Spinal cord (tissue), 10 donors: Measurements from ENCODE around the gene BAIAP2L2. TPM values are rescaled to one million over a fixed set of nuclear protein-coding genes. Genes with fewer than 3 reads are reported as not detected.

Experiments used
- DNase-seq, 6 donors: peaks; one replicate each; pipeline versions ENCODE4 v3.0.0 to v3.0.0-alpha.2; 2013 to 2015; ENCODE audit warnings: low spot score in 6 of 6, low read depth in 4 of 6
- H3K27ac ChIP-seq: one replicate; pipeline ENCODE4 v1.5.1; 2013; ENCODE audit warnings: low read depth, low read length, control low read depth
- H3K27me3 ChIP-seq: one replicate; pipeline ENCODE4 v1.6.1; 2013; ENCODE audit warnings: low read length; ENCODE audit not compliant: control insufficient read depth, insufficient read depth
- H3K36me3 ChIP-seq: one replicate; pipeline ENCODE4 v1.6.1; 2013; ENCODE audit warnings: low read length; ENCODE audit not compliant: control insufficient read depth, insufficient read depth
- H3K4me1 ChIP-seq: one replicate; pipeline ENCODE4 v1.6.1; 2013; ENCODE audit warnings: low read length; ENCODE audit not compliant: control insufficient read depth, insufficient read depth
- H3K4me3 ChIP-seq: one replicate; pipeline ENCODE4 v1.5.1; 2013; ENCODE audit warnings: low read depth, low read length, control low read depth
- H3K9me3 ChIP-seq: one replicate; pipeline ENCODE4 v1.6.1; 2013; ENCODE audit warnings: low read length; ENCODE audit not compliant: control insufficient read depth, insufficient read depth
- whole genome bisulfite sequencing: methylation state at CpG from one replicate; pipeline ENCODE4 v1.1.5; 2013; ENCODE audit warnings: missing lambda C conversion rate; ENCODE audit not compliant: insufficient coverage; 5-methylcytosine and 5-hydroxymethylcytosine counted together
- polyA plus RNA-seq, 2 donors: library from polyadenylated mRNA; unstranded; fragments of 120-200 nt; gene quantifications; one replicate each; pipeline ENCODE4 v1.2.1, GENCODE V29; 2013; ENCODE audit not compliant: insufficient read length in 2 of 2
- total RNA-seq, 2 donors: library from RNA; depleted of rRNA in 1 of 2; stranded (reverse); fragments of 120-200 nt in 1 of 2; fragments of >200 nt in 1 of 2; gene quantifications; one replicate each; pipeline versions ENCODE4 v1.2.3 to v1.2.4, GENCODE V29; 2013 to 2014
- donor health status: healthy.

The BAIAP2L2 gene
- total and polyA plus RNA-seq, 4 donors, result 0.10 to 11.3 (median 4.6) TPM

GRCh38 chr22:38071421-38072321 is 38.8 kb downstream of the BAIAP2L2 start:
- no peak overlapping the region for H3K4me3 ChIP-seq
- no peak overlapping the region for H3K27ac ChIP-seq
- WGBS, result 89% methylated on average over 19 of the region's 22 CpGs
- DNase-seq, result no peak
- H3K9me3 ChIP-seq, result no peaks in the 10 kb centered on the region
- H3K4me1 ChIP-seq, result peaks cover 30% of the 10 kb centered on the region
- no peaks in the 10 kb centered on the region for H3K27me3 ChIP-seq
- H3K36me3 ChIP-seq, result peaks cover 95% of the 10 kb centered on the region

- H3K36me3 ChIP-seq, result peaks cover 98% of the 10 kb centered on the region
Observed at GRCh38 chr22:38070250-38070921, 40.1 kb downstream of the BAIAP2L2 start.

GRCh38 chr22:38069372-38070249 is 40.9 kb downstream of the BAIAP2L2 start:
- Histone ChIP-seq H3K9me3 (no peaks in the 10 kb centered on the region), H3K27me3 (no peaks in the 10 kb centered on the region), H3K4me1 (peaks cover 26% of the 10 kb centered on the region), H3K36me3 (peaks cover 98% of the 10 kb centered on the region), H3K4me3 (no peak overlapping the region), H3K27ac (peak overlapping the region; percentile 42)
- WGBS, result 74% methylated on average over 12 of the region's 21 CpGs
- peak in 3 of 6 donors; percentile 23 to 91 (median 90) for DNase-seq

More at GRCh38 chr22:38070250-38070921, 40.1 kb downstream of the BAIAP2L2 start:
- Histone ChIP-seq H3K27ac (peak overlapping the region; percentile 42), H3K4me3 (no peak overlapping the region), H3K4me1 (peaks cover 28% of the 10 kb centered on the region), H3K27me3 (no peaks in the 10 kb centered on the region), H3K9me3 (no peaks in the 10 kb centered on the region)
- WGBS, result 69% methylated on average over 5 of the region's 11 CpGs
- no peak for DNase-seq

GRCh38 chr22:38068641-38069371 is 41.7 kb downstream of the BAIAP2L2 start:
- WGBS, result 81% methylated on average over 9 of the region's 13 CpGs
- Histone ChIP-seq H3K27ac (no peak overlapping the region), H3K36me3 (peaks cover 93% of the 10 kb centered on the region), H3K4me3 (no peak overlapping the region), H3K4me1 (peaks cover 26% of the 10 kb centered on the region), H3K27me3 (no peaks in the 10 kb centered on the region), H3K9me3 (no peaks in the 10 kb centered on the region)
- no peak for DNase-seq

GRCh38 chr22:38067761-38068360 is 42.6 kb downstream of the BAIAP2L2 start:
- H3K4me1 ChIP-seq, result peaks cover 26% of the 10 kb centered on the region
- H3K4me3 ChIP-seq, result no peak overlapping the region
- H3K36me3 ChIP-seq, result peaks cover 87% of the 10 kb centered on the region
- H3K27ac ChIP-seq, result no peak overlapping the region
- WGBS, result 93% methylated on average over 13 of the region's 13 CpGs
- no peaks in the 10 kb centered on the region for H3K27me3 ChIP-seq
- H3K9me3 ChIP-seq, result no peaks in the 10 kb centered on the region
- DNase-seq, result no peak

GRCh38 chr22:38067028-38067415 is 43.5 kb downstream of the BAIAP2L2 start:
- Histone ChIP-seq H3K36me3 (peaks cover 82% of the 10 kb centered on the region), H3K4me3 (no peak overlapping the region), H3K27ac (no peak overlapping the region), H3K9me3 (no peaks in the 10 kb centered on the region), H3K4me1 (peaks cover 26% of the 10 kb centered on the region), H3K27me3 (no peaks in the 10 kb centered on the region)
- DNase-seq, result no peak
- 95% methylated on average over 7 of the region's 8 CpGs for WGBS

GRCh38 chr22:38066381-38067027 is 44.0 kb downstream of the BAIAP2L2 start:
- 78% methylated on average over 10 of the region's 13 CpGs for WGBS
- no peak for DNase-seq
- Histone ChIP-seq H3K27me3 (no peaks in the 10 kb centered on the region), H3K9me3 (no peaks in the 10 kb centered on the region), H3K4me1 (peaks cover 26% of the 10 kb centered on the region), H3K27ac (no peak overlapping the region), H3K36me3 (peaks cover 79% of the 10 kb centered on the region), H3K4me3 (no peak overlapping the region)

- WGBS, result 90% methylated on average over 7 of the region's 8 CpGs
- Histone ChIP-seq H3K27ac (no peak overlapping the region), H3K9me3 (no peaks in the 10 kb centered on the region), H3K4me3 (no peak overlapping the region), H3K36me3 (peaks cover 73% of the 10 kb centered on the region), H3K27me3 (no peaks in the 10 kb centered on the region), H3K4me1 (peaks cover 24% of the 10 kb centered on the region)
- DNase-seq, result no peak
Observed at GRCh38 chr22:38065539-38065938, 44.9 kb downstream of the BAIAP2L2 start.
